Mesothelial cell of epicardium (in vitro differentiated cells): Measurements from ENCODE around the gene CTNNA3. TPM values are rescaled to one million over a fixed set of nuclear protein-coding genes. Genes with fewer than 3 reads are reported as not detected.

ENCODE experiments used
- DNase-seq, 2 experiments: peaks; one replicate each; pipeline ENCODE4 v3.0.0; 2021; ENCODE audit warnings: low spot score in 2 of 2; ENCODE audit not compliant: unreplicated experiment in 2 of 2
- H3K27ac Mint-ChIP-seq: 2 replicates; pipeline ENCODE4 v1.8.0; 2021; ENCODE audit warnings: mixed read lengths
- H3K27me3 Mint-ChIP-seq: 2 replicates; pipeline ENCODE4 v1.8.0; 2021; ENCODE audit warnings: low read depth, mixed read lengths
- H3K36me3 Mint-ChIP-seq: 2 replicates; pipeline ENCODE4 v1.8.0; 2021; ENCODE audit warnings: mixed read lengths
- H3K4me1 Mint-ChIP-seq: 2 replicates; pipeline ENCODE4 v1.8.0; 2021; ENCODE audit warnings: mixed read lengths
- H3K4me3 Mint-ChIP-seq: 2 replicates; pipeline ENCODE4 v1.8.0; 2021; ENCODE audit warnings: mild to moderate bottlenecking, moderate library complexity, mixed read lengths
- H3K9me3 Mint-ChIP-seq: 2 replicates; pipeline ENCODE4 v1.8.0; 2021; ENCODE audit warnings: mixed read lengths
- total RNA-seq: library from RNA; stranded (reverse); gene quantifications from 3 replicates; pipeline ENCODE4 v1.2.1, GENCODE V29; 2021
- TF ChIP-seq, protein P1 (sequence below): fragments of 200-600 bp; sonication (generic); IDR thresholded peaks from one replicate; pipeline ENCODE4 v1.5.0; 2021; ENCODE audit warnings: antibody characterized with exemption; ENCODE audit not compliant: unreplicated experiment

CTNNA3 gene
- total RNA-seq, 1 donor from 2014 or later, result 14.2 TPM

- peaks cover 5% of the 10 kb centered on the region for H3K4me1 Mint-ChIP-seq
- H3K27ac Mint-ChIP-seq, result no peak overlapping the region
- peaks cover 1% of the 10 kb centered on the region for H3K36me3 Mint-ChIP-seq
- H3K4me3 Mint-ChIP-seq, result no peak overlapping the region
- DNase-seq, result no peak
- TF ChIP-seq, protein P1, sequence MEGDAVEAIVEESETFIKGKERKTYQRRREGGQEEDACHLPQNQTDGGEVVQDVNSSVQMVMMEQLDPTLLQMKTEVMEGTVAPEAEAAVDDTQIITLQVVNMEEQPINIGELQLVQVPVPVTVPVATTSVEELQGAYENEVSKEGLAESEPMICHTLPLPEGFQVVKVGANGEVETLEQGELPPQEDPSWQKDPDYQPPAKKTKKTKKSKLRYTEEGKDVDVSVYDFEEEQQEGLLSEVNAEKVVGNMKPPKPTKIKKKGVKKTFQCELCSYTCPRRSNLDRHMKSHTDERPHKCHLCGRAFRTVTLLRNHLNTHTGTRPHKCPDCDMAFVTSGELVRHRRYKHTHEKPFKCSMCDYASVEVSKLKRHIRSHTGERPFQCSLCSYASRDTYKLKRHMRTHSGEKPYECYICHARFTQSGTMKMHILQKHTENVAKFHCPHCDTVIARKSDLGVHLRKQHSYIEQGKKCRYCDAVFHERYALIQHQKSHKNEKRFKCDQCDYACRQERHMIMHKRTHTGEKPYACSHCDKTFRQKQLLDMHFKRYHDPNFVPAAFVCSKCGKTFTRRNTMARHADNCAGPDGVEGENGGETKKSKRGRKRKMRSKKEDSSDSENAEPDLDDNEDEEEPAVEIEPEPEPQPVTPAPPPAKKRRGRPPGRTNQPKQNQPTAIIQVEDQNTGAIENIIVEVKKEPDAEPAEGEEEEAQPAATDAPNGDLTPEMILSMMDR, result no peak
- H3K27me3 Mint-ChIP-seq, result no peaks in the 10 kb centered on the region
- no peaks in the 10 kb centered on the region for H3K9me3 Mint-ChIP-seq
Observed at GRCh38 chr10:66326876-66327275, 1369.1 kb downstream of the CTNNA3 start.

DNA sequence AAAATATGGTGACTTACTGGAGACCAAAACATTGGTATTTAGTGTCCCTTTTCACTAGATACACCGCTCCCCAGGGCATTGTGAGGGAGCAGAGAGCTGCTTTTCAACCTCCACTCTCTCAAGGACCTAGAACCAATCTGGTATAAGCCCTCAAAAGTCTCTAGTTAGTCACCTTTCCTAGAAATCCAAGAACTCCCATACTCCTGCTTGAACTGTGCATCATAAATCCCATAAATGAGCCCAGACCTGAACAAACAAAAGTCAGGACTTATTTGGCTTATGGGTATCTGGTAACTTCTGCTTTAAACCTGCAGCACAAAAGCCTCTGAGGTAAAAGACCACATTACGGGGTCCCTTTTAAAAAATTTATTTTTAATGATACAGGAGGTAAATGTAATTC is 1373.2 kb downstream of the CTNNA3 start:
- TF ChIP-seq, protein P1, result no peak
- H3K36me3 Mint-ChIP-seq, result no peaks in the 10 kb centered on the region
- H3K27ac Mint-ChIP-seq, result no peak overlapping the region
- H3K27me3 Mint-ChIP-seq, result no peaks in the 10 kb centered on the region
- no peak for DNase-seq
- H3K4me1 Mint-ChIP-seq, result peaks cover 8% of the 10 kb centered on the region
- H3K4me3 Mint-ChIP-seq, result no peak overlapping the region
- no peaks in the 10 kb centered on the region for H3K9me3 Mint-ChIP-seq

DNA sequence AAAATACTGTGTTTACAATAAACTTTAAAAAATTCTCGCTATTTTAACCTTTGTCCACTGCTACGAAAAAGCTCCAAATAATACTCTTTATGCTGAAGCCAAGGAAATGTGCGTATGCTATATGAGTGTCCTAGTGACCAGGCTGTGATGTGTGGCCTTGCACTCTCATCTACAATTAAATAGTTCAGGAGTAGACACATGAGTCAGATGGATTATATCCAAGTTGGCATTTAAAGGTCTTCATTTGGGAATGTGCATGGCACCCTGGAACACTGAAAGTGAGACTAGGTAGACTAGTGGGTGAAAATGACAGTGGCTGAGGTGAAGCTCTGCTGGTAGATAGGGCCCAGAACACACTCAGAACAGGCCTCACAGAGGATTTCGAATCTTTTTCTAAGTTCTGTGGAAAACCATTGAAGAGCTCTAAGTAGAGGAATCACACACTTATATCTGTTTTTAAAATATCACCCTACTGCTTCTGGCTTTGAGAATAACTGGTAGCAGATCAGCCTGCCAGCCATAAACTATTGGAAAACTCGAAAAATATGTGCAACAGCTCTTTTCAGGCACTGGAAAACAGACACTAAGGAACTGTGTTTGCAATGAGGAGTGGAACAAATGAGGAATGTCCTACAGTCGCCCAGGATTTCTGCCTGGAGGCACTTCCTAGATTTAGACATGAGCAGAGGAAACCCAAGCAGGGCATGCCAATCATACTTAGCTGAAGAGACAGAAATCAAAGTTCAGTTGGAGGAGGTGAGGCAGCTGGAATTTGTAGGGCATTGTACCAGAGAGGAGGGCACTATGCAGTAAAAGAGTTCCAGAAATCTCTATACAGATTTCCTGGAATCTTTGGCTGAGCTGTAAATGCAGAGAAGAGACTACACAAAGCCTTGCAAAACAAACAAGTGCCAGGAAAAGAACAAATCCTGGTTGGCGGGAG is 1374.0 kb downstream of the CTNNA3 start:
- Mint-ChIP-seq H3K27ac (peak overlapping the region; percentile 10), H3K4me3 (no peak overlapping the region), H3K4me1 (peaks cover 8% of the 10 kb centered on the region), H3K27me3 (no peaks in the 10 kb centered on the region), H3K36me3 (no peaks in the 10 kb centered on the region), H3K9me3 (no peaks in the 10 kb centered on the region)
- no peak for DNase-seq
- TF ChIP-seq, protein P1, result no peak

GRCh38 chr10:66318761-66319160 is 1377.2 kb downstream of the CTNNA3 start:
- H3K4me3 Mint-ChIP-seq, result no peak overlapping the region
- peaks cover 8% of the 10 kb centered on the region for H3K4me1 Mint-ChIP-seq
- no peaks in the 10 kb centered on the region for H3K9me3 Mint-ChIP-seq
- H3K36me3 Mint-ChIP-seq, result no peaks in the 10 kb centered on the region
- no peak overlapping the region for H3K27ac Mint-ChIP-seq
- TF ChIP-seq, protein P1, result no peak
- no peaks in the 10 kb centered on the region for H3K27me3 Mint-ChIP-seq
- no peak for DNase-seq

DNA sequence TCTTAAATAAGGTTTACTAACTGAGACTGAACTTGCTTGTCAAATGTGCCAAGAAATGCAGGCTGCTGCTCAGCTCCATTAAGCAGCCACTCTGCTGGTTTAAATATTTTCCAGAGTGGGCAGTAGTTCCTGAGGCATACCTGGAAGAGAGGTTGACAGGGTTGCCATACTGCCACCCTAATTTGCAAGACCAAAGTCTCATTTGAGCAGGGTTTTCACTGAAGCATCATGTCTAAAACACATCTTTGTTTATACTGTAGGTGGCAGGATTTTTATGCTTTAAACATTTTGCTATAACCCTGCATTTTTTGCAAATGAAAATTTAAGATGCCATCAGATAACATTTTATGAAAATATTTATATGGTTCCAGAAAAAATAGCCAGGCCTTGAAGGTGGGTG is 1388.2 kb downstream of the CTNNA3 start:
- DNase-seq, result no peak
- Mint-ChIP-seq H3K4me3 (no peak overlapping the region), H3K27me3 (peaks cover 1% of the 10 kb centered on the region), H3K27ac (no peak overlapping the region), H3K9me3 (no peaks in the 10 kb centered on the region), H3K36me3 (no peaks in the 10 kb centered on the region), H3K4me1 (peaks cover 13% of the 10 kb centered on the region)
- TF ChIP-seq, protein P1, result no peak
